ENCODE measurements around the gene TOMT.
A peak's percentile ranks its signal among the peaks of the same experiment; 100 is the strongest.

TOMT gene

DNA sequence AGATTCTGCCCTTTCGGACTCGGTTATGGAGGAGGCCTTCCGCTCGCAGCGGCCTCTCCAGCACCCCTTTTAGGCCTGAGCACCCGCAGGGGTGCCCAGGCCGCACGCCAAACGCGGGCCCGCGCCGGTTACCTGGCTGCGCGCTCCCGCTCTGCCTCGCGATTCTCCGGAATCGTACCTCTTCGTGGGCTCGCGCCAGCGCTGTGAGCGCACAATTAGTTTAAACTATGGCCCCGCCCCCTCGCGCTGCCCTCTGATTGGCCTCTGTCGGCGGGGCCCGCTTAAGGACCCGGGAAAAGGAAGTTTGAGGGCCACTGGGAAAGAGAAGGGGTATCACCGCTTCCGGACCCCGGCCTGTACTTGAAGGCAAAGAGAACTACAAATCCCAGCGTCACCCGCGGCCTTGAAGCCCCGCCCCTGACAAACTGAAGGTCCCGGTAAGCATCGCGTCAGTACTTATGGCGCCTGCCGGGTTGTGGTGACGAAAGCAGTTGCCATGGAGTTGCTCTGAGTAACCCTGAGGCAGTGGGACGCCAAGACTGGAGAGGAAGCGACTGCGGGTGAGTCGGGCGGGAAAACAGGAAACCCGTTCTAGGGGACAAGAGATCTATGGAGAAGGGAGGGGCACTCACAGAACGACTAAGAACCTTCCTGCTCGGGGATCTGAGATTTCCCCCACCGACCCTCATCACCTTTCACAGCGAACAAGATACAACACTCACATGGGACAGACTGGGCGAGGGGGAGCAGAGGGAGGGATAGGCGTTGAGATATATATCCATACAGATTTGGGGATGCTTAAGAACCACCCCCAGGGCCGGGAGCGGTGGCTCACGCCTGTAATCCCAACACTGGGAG lies 25.2 kb upstream of the TOMT start, which contains the start of the genes LRRC51 and NUMA1:
Gene LRRC51 (plus strand): TSS at position 525 of the 858 bp plus-strand sequence. CDS start 8,234 bp downstream, outside the sequence.
Gene NUMA1 (minus strand): TSS at position 217 of the 858 bp plus-strand sequence. CDS start 44,599 bp downstream, outside the sequence.
- peak within 1 kb of the TSS; percentile 80 for H3K27ac ChIP-seq (replicated peaks)
- peak; percentile 73 for TF ChIP-seq POLR2AphosphoS5 (IDR thresholded peaks at IDR 0.05; ENCODE audit: low read depth)
- peak; percentile 82 for TF ChIP-seq GABPA (IDR thresholded peaks at IDR 0.05; ENCODE audit: low read depth)
- peak; percentile 89; the same call in 1 of the 2 replicates for TF ChIP-seq SPI1 (IDR thresholded peaks at IDR 0.05; ENCODE audit: borderline replicate concordance, low read depth)
- TF ChIP-seq, protein P1, sequence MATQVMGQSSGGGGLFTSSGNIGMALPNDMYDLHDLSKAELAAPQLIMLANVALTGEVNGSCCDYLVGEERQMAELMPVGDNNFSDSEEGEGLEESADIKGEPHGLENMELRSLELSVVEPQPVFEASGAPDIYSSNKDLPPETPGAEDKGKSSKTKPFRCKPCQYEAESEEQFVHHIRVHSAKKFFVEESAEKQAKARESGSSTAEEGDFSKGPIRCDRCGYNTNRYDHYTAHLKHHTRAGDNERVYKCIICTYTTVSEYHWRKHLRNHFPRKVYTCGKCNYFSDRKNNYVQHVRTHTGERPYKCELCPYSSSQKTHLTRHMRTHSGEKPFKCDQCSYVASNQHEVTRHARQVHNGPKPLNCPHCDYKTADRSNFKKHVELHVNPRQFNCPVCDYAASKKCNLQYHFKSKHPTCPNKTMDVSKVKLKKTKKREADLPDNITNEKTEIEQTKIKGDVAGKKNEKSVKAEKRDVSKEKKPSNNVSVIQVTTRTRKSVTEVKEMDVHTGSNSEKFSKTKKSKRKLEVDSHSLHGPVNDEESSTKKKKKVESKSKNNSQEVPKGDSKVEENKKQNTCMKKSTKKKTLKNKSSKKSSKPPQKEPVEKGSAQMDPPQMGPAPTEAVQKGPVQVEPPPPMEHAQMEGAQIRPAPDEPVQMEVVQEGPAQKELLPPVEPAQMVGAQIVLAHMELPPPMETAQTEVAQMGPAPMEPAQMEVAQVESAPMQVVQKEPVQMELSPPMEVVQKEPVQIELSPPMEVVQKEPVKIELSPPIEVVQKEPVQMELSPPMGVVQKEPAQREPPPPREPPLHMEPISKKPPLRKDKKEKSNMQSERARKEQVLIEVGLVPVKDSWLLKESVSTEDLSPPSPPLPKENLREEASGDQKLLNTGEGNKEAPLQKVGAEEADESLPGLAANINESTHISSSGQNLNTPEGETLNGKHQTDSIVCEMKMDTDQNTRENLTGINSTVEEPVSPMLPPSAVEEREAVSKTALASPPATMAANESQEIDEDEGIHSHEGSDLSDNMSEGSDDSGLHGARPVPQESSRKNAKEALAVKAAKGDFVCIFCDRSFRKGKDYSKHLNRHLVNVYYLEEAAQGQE (IDR thresholded peaks at IDR 0.05; ENCODE audit: insufficient replicate concordance, low read depth): no peak
- TF ChIP-seq, protein P2, sequence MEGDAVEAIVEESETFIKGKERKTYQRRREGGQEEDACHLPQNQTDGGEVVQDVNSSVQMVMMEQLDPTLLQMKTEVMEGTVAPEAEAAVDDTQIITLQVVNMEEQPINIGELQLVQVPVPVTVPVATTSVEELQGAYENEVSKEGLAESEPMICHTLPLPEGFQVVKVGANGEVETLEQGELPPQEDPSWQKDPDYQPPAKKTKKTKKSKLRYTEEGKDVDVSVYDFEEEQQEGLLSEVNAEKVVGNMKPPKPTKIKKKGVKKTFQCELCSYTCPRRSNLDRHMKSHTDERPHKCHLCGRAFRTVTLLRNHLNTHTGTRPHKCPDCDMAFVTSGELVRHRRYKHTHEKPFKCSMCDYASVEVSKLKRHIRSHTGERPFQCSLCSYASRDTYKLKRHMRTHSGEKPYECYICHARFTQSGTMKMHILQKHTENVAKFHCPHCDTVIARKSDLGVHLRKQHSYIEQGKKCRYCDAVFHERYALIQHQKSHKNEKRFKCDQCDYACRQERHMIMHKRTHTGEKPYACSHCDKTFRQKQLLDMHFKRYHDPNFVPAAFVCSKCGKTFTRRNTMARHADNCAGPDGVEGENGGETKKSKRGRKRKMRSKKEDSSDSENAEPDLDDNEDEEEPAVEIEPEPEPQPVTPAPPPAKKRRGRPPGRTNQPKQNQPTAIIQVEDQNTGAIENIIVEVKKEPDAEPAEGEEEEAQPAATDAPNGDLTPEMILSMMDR (IDR thresholded peaks at IDR 0.05; ENCODE audit: insufficient read depth, low read length): no peak
- peak; percentile 100 for DNase-seq (ENCODE audit: low read depth in 1 of 2, low spot score in 1 of 2)

DNA sequence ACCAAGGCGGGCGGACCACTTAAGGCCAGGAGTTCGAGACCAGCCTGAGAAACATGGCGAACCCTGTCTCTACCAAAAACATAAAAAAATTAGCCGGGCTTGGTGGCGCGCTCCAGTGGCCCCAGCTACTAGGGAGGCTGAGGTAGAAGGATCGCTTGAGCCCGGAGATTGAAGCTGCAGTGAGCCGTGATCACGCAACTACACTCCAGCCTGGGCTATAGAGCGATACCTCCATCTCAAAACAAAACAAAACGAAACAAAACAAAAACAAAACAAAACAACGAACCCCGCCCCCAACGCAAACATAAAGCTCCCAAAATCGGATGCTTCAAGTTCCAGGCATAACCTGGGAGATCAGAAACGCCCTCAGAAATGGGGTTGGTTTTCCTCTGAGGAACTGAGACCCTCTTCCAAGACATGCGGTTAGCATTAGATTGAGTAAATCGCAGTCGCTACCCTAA lies 24.5 kb upstream of the TOMT start:
- TF ChIP-seq SPI1 (IDR thresholded peaks at IDR 0.05; ENCODE audit: borderline replicate concordance, low read depth): no peak
- TF ChIP-seq POLR2AphosphoS5 (IDR thresholded peaks at IDR 0.05; ENCODE audit: low read depth): no peak
- TF ChIP-seq, protein P2 (IDR thresholded peaks at IDR 0.05; ENCODE audit: insufficient read depth, low read length): no peak
- TF ChIP-seq, protein P1 (IDR thresholded peaks at IDR 0.05; ENCODE audit: insufficient replicate concordance, low read depth): no peak
- no peak for TF ChIP-seq GABPA (IDR thresholded peaks at IDR 0.05; ENCODE audit: low read depth)
- no peaks in the 10 kb centered on the region for H3K27me3 ChIP-seq (ENCODE audit: insufficient read depth, poor library complexity, severe bottlenecking)
- peak overlapping the region; percentile 48 for H3K4me3 ChIP-seq (replicated peaks; ENCODE audit: insufficient read depth, low read length)
- no peak for DNase-seq (ENCODE audit: low read depth in 1 of 2, low spot score in 1 of 2)
- H3K27ac ChIP-seq (replicated peaks): peak overlapping the region; percentile 76

More for the DNA sequence above, 25.2 kb upstream of the TOMT start, which contains the start of the genes LRRC51 and NUMA1:
- Histone ChIP-seq H3K27me3 (ENCODE audit: insufficient read depth, poor library complexity, severe bottlenecking) (no peaks in the 10 kb centered on the region), H3K4me3 (replicated peaks; ENCODE audit: insufficient read depth, low read length) (peak within 1 kb of the TSS; percentile 68)

DNA sequence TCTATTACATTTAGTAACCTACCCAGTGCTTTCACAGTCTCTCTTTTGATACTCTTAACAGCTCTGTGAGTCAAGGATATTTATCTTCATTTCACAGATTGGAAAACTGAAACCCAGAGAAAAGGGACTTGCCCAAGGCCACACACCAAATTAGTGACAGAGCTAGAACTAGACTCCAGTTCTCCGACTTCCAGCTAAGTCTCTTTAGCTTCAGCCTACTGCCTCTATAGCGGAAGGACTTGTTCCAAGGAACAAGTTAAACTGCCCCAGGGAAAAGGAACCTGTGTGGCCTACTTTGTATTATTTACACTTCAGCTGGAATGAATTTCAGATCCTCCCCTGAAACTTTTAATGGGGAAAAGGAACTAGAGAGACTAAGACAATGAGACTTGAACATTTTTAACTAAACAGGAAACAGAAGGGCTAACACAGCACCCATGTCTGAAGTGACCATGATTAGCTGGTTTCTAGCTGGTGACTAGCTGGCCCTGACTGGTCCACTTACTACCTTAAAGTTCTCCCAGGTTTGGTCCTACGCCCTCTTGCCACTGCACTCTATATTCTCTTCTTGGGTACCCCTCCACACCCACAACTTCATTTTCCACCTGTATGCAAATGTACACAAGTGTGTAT lies 23.8 kb upstream of the TOMT start:
- no peak for DNase-seq (ENCODE audit: low read depth in 1 of 2, low spot score in 1 of 2)
- Histone ChIP-seq H3K4me3 (replicated peaks; ENCODE audit: insufficient read depth, low read length) (no peak overlapping the region), H3K27me3 (ENCODE audit: insufficient read depth, poor library complexity, severe bottlenecking) (no peaks in the 10 kb centered on the region), H3K27ac (replicated peaks) (peak overlapping the region; percentile 76)
- TF ChIP-seq, protein P2 (IDR thresholded peaks at IDR 0.05; ENCODE audit: insufficient read depth, low read length): no peak
- TF ChIP-seq SPI1 (IDR thresholded peaks at IDR 0.05; ENCODE audit: borderline replicate concordance, low read depth): no peak
